ENCODE data around the gene PTPN4. TPM values are rescaled to one million over a fixed set of nuclear protein-coding genes. Genes with fewer than 3 reads are reported as not detected.

The PTPN4 gene
- total and polyA plus RNA-seq, 4 donors = 4.2 to 70.7 (median 27.0) TPM

DNA sequence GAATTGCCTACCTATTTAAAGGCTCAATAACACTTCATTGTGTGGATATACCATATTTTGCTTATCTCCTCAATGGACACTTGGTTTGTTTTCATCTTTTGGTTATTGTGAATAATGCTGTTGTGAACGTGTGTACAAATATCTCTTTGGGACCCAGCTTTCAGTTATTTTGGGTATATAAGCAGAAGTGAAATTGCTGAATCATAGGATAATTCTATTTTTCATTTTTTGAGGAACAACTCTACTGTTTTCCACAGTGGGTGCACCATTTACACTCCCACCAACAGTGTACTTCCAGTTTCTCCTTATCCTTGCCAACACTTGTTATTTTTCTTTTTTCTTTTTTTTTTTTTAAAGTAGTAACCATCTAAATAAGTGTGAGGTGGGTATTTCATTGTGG lies 29.0 kb downstream of the PTPN4 start:
- peaks cover 0 to 15% (median 0%) of the 10 kb centered on the region in 4 donors for H3K9me3 ChIP-seq (ENCODE audit: control insufficient read depth in 4 of 4, insufficient read depth in 3 of 4, low read length in 3 of 4)
- H3K36me3 ChIP-seq (ENCODE audit: control insufficient read depth in 4 of 4, insufficient read depth in 4 of 4, low read length in 4 of 4) = no peaks in the 10 kb centered on the region
- 69 to 79% methylated on average over 1 of the region's 1 CpG for WGBS, 2 donors
- no peak overlapping the region for H3K9ac ChIP-seq (ENCODE audit: insufficient read depth in 1 of 2, low read length in 2 of 2)
- no peak overlapping the region for H3K27ac ChIP-seq (ENCODE audit: low read depth in 1 of 2, low read length in 1 of 2)
- no peak for DNase-seq
- TF ChIP-seq, protein P1, sequence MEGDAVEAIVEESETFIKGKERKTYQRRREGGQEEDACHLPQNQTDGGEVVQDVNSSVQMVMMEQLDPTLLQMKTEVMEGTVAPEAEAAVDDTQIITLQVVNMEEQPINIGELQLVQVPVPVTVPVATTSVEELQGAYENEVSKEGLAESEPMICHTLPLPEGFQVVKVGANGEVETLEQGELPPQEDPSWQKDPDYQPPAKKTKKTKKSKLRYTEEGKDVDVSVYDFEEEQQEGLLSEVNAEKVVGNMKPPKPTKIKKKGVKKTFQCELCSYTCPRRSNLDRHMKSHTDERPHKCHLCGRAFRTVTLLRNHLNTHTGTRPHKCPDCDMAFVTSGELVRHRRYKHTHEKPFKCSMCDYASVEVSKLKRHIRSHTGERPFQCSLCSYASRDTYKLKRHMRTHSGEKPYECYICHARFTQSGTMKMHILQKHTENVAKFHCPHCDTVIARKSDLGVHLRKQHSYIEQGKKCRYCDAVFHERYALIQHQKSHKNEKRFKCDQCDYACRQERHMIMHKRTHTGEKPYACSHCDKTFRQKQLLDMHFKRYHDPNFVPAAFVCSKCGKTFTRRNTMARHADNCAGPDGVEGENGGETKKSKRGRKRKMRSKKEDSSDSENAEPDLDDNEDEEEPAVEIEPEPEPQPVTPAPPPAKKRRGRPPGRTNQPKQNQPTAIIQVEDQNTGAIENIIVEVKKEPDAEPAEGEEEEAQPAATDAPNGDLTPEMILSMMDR (IDR thresholded peaks at IDR 0.05; ENCODE audit: control extremely low read depth, extremely low read depth) = no peak
- H3K4me1 ChIP-seq (ENCODE audit: control insufficient read depth in 5 of 5, insufficient read depth in 5 of 5, low read length in 5 of 5) = peaks cover 0 to 8% (median 0%) of the 10 kb centered on the region in 5 donors
- no peak for ATAC-seq (ENCODE audit: insufficient read depth, low FRiP score)
- no peaks in the 10 kb centered on the region for H3K27me3 ChIP-seq (ENCODE audit: control insufficient read depth in 3 of 3, insufficient read depth in 3 of 3, low read length in 2 of 3)
- H3K4me3 ChIP-seq = no peak overlapping the region

DNA sequence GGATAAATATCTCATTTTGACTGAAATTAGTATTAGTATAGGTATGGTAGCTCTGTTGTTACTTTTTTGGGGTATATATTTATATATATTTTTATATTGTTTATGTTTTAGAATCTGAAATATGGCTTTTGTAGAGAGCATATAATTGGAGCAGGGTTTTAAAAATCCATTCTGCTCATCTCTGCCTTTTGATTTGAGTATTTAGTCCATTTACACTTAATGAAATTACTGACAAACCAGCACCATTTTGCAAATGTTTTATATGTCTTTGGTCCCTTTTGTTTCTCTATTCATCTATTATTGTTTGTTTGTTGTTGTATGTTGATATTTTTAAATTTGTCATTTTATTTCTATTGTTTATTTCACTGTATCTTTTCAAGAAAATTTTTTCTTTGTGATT lies 30.7 kb downstream of the PTPN4 start:
- Histone ChIP-seq H3K36me3 (ENCODE audit: control insufficient read depth in 4 of 4, insufficient read depth in 4 of 4, low read length in 4 of 4) (peaks cover 0 to 10% (median 2%) of the 10 kb centered on the region in 4 donors), H3K9me3 (ENCODE audit: control insufficient read depth in 4 of 4, insufficient read depth in 3 of 4, low read length in 3 of 4) (peaks cover 0 to 17% (median 0%) of the 10 kb centered on the region in 4 donors), H3K9ac (ENCODE audit: insufficient read depth in 1 of 2, low read length in 2 of 2) (no peak overlapping the region), H3K4me1 (ENCODE audit: control insufficient read depth in 5 of 5, insufficient read depth in 5 of 5, low read length in 5 of 5) (peaks cover 0 to 8% (median 0%) of the 10 kb centered on the region in 5 donors), H3K27ac (ENCODE audit: low read depth in 1 of 2, low read length in 1 of 2) (no peak overlapping the region), H3K27me3 (ENCODE audit: control insufficient read depth in 3 of 3, insufficient read depth in 3 of 3, low read length in 2 of 3) (no peaks in the 10 kb centered on the region), H3K4me3 (no peak overlapping the region)
- no peak for ATAC-seq (ENCODE audit: insufficient read depth, low FRiP score)
- no peak for DNase-seq
- TF ChIP-seq, protein P1 (IDR thresholded peaks at IDR 0.05; ENCODE audit: control extremely low read depth, extremely low read depth) = no peak

DNA sequence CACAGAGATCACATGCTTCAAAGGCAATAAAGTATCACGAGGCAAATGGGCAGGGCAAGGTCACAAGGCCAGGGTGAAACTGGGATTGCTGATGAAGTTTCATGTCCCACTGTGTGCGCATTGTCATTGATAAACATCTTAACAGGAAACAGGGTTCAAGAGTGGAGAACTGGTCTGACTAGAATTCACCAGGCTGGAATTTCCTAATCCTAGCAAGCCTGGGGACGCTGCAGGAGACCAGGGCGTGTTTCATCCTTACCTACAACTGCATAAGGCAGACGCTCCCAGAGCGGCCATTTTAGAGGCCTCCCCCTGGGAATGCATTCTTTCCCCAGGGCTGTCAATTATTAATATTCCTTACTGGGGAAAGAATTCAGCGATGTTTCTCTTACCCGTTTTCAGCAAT lies 33.2 kb downstream of the PTPN4 start:
- WGBS, 2 donors = 83 to 94% methylated on average over 8 of the region's 8 CpGs
- H3K27ac ChIP-seq (ENCODE audit: low read depth in 1 of 2, low read length in 1 of 2) = no peak overlapping the region
- TF ChIP-seq, protein P1 (IDR thresholded peaks at IDR 0.05; ENCODE audit: control extremely low read depth, extremely low read depth) = no peak
- DNase-seq = no peak
- peaks cover 0 to 10% (median 2%) of the 10 kb centered on the region in 4 donors for H3K36me3 ChIP-seq (ENCODE audit: control insufficient read depth in 4 of 4, insufficient read depth in 4 of 4, low read length in 4 of 4)
- H3K9me3 ChIP-seq (ENCODE audit: control insufficient read depth in 4 of 4, insufficient read depth in 3 of 4, low read length in 3 of 4) = peaks cover 0 to 17% (median 2%) of the 10 kb centered on the region in 4 donors
- H3K27me3 ChIP-seq (ENCODE audit: control insufficient read depth in 3 of 3, insufficient read depth in 3 of 3, low read length in 2 of 3) = no peaks in the 10 kb centered on the region
- H3K4me3 ChIP-seq = no peak overlapping the region
- H3K4me1 ChIP-seq (ENCODE audit: control insufficient read depth in 5 of 5, insufficient read depth in 5 of 5, low read length in 5 of 5) = peaks cover 0 to 4% (median 0%) of the 10 kb centered on the region in 5 donors
- H3K9ac ChIP-seq (ENCODE audit: insufficient read depth in 1 of 2, low read length in 2 of 2) = no peak overlapping the region
- no peak for ATAC-seq (ENCODE audit: insufficient read depth, low FRiP score)

DNA sequence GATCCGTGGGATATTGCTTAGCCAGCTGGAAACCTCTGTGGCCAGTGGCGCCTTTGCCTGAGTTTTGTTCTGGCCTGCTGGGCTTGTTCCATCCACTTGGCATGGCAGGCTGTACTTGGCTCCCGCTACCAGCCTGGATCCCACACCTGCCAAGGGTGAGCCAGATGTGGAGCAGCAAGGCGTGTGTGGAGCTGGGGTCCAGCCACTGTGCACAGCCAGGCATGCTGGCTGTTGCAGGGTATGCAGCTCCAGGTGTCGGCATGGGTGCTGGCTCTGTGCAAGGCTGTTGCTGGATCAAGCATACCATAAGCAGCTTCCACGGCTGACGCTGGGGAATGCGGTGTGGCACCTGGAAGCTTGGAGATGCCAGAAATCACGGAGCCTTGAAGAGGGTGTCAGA lies 34.5 kb downstream of the PTPN4 start:
- peaks cover 0 to 17% (median 2%) of the 10 kb centered on the region in 4 donors for H3K9me3 ChIP-seq (ENCODE audit: control insufficient read depth in 4 of 4, insufficient read depth in 3 of 4, low read length in 3 of 4)
- peaks cover 0 to 10% (median 2%) of the 10 kb centered on the region in 4 donors for H3K36me3 ChIP-seq (ENCODE audit: control insufficient read depth in 4 of 4, insufficient read depth in 4 of 4, low read length in 4 of 4)
- no peak for DNase-seq
- no peak overlapping the region for H3K27ac ChIP-seq (ENCODE audit: low read depth in 1 of 2, low read length in 1 of 2)
- 91 to 98% methylated on average over 9 of the region's 9 CpGs for WGBS, 2 donors
- H3K4me1 ChIP-seq (ENCODE audit: control insufficient read depth in 5 of 5, insufficient read depth in 5 of 5, low read length in 5 of 5) = peaks cover 0 to 4% (median 0%) of the 10 kb centered on the region in 5 donors
- no peak overlapping the region for H3K4me3 ChIP-seq
- ATAC-seq (ENCODE audit: insufficient read depth, low FRiP score) = no peak
- TF ChIP-seq, protein P1 (IDR thresholded peaks at IDR 0.05; ENCODE audit: control extremely low read depth, extremely low read depth) = no peak
- no peaks in the 10 kb centered on the region for H3K27me3 ChIP-seq (ENCODE audit: control insufficient read depth in 3 of 3, insufficient read depth in 3 of 3, low read length in 2 of 3)
- no peak overlapping the region for H3K9ac ChIP-seq (ENCODE audit: insufficient read depth in 1 of 2, low read length in 2 of 2)
